Liver (tissue), 3 donors: ENCODE results near the gene SNX13.

Experiments used
- CTCF ChIP-seq: fragments of 150-350 bp; IDR thresholded peaks from 2 replicates; pipeline ENCODE4 v1.5.1; 2017; ENCODE audit warnings: improper control_type of control experiment, low read depth, low read length; ENCODE audit not compliant: missing input control
- FOXA1 ChIP-seq: IDR thresholded peaks from 2 replicates; pipeline ENCODE4 v1.6.1; 2016; ENCODE audit warnings: antibody characterized with exemption
- FOXA2 ChIP-seq: IDR thresholded peaks from 2 replicates; pipeline ENCODE4 v1.6.1; 2016; ENCODE audit warnings: antibody characterized with exemption
- JUND ChIP-seq, 2 donors: IDR thresholded peaks; 2 replicates each; pipeline ENCODE4 v1.6.1; 2016; ENCODE audit warnings: antibody characterized with exemption in 2 of 2
- SP1 ChIP-seq: IDR thresholded peaks from 2 replicates; pipeline ENCODE4 v1.6.1; 2018; ENCODE audit warnings: antibody characterized with exemption, mild to moderate bottlenecking
- donor health status: healthy.
- donor health status: healthy.

- TF ChIP-seq CTCF (no peak), FOXA1 (no peak), JUND (IDR thresholded peaks at IDR 0.05) (no peak), FOXA2 (no peak), SP1 (no peak)
These were observed 194.7 kb downstream of the SNX13 start for GRCh38 chr7:17745610-17746009.
